Measurements from ENCODE around the gene ARFGEF3. TPM values are rescaled to one million over a fixed set of nuclear protein-coding genes. Genes with fewer than 3 reads are reported as not detected.

ARFGEF3 gene
- total RNA-seq, 1 donor from 2014 or later: 5.1 TPM

GRCh38 chr6:138297761-138298298 lies 136.1 kb downstream of the ARFGEF3 start:
- DNase-seq (ENCODE audit: extremely low read depth, low read depth, low spot score): no peak

- no peak for DNase-seq (ENCODE audit: extremely low read depth, low read depth, low spot score)
Observed at GRCh38 chr6:138300469-138300868, 138.7 kb downstream of the ARFGEF3 start.

- no peak for DNase-seq (ENCODE audit: extremely low read depth, low read depth, low spot score)
Observed at GRCh38 chr6:138302554-138302953, 140.8 kb downstream of the ARFGEF3 start.

GRCh38 chr6:138307352-138307751 lies 145.6 kb downstream of the ARFGEF3 start:
- DNase-seq (ENCODE audit: extremely low read depth, low read depth, low spot score): no peak

- DNase-seq (ENCODE audit: extremely low read depth, low read depth, low spot score): no peak
Observed at GRCh38 chr6:138307816-138308730, 146.3 kb downstream of the ARFGEF3 start.

- no peak for DNase-seq (ENCODE audit: extremely low read depth, low read depth, low spot score)
Observed at GRCh38 chr6:138308731-138309110, 147.0 kb downstream of the ARFGEF3 start.

- no peak for DNase-seq (ENCODE audit: extremely low read depth, low read depth, low spot score)
Observed at GRCh38 chr6:138309695-138310094, 148.0 kb downstream of the ARFGEF3 start.

- DNase-seq (ENCODE audit: extremely low read depth, low read depth, low spot score): no peak
Observed at GRCh38 chr6:138310294-138310693, 148.6 kb downstream of the ARFGEF3 start.

GRCh38 chr6:138310821-138311220 lies 149.1 kb downstream of the ARFGEF3 start:
- DNase-seq (ENCODE audit: extremely low read depth, low read depth, low spot score): no peak

GRCh38 chr6:138311268-138311667 lies 149.5 kb downstream of the ARFGEF3 start:
- no peak for DNase-seq (ENCODE audit: extremely low read depth, low read depth, low spot score)

GRCh38 chr6:138318741-138319375 lies 157.1 kb downstream of the ARFGEF3 start:
- no peak for DNase-seq (ENCODE audit: extremely low read depth, low read depth, low spot score)

- DNase-seq (ENCODE audit: extremely low read depth, low read depth, low spot score): no peak
Observed at GRCh38 chr6:138321934-138322333, 160.2 kb downstream of the ARFGEF3 start.

- no peak for DNase-seq (ENCODE audit: extremely low read depth, low read depth, low spot score)
Observed at GRCh38 chr6:138323821-138324220, 162.1 kb downstream of the ARFGEF3 start.

- no peak for DNase-seq (ENCODE audit: extremely low read depth, low read depth, low spot score)
Observed at GRCh38 chr6:138328210-138328609, 166.5 kb downstream of the ARFGEF3 start.

GRCh38 chr6:138330763-138331162 lies 169.0 kb downstream of the ARFGEF3 start:
- DNase-seq (ENCODE audit: extremely low read depth, low read depth, low spot score): no peak

GRCh38 chr6:138331444-138331843 lies 169.7 kb downstream of the ARFGEF3 start:
- DNase-seq (ENCODE audit: extremely low read depth, low read depth, low spot score): no peak

GRCh38 chr6:138331984-138332383 lies 170.2 kb downstream of the ARFGEF3 start:
- no peak for DNase-seq (ENCODE audit: extremely low read depth, low read depth, low spot score)

GRCh38 chr6:138334000-138334399 lies 172.3 kb downstream of the ARFGEF3 start:
- DNase-seq (ENCODE audit: extremely low read depth, low read depth, low spot score): no peak

GRCh38 chr6:138334963-138335362 lies 173.2 kb downstream of the ARFGEF3 start:
- no peak for DNase-seq (ENCODE audit: extremely low read depth, low read depth, low spot score)

GRCh38 chr6:138336221-138336620 lies 174.5 kb downstream of the ARFGEF3 start:
- DNase-seq (ENCODE audit: extremely low read depth, low read depth, low spot score): no peak

GRCh38 chr6:138337076-138337475 lies 175.3 kb downstream of the ARFGEF3 start:
- DNase-seq (ENCODE audit: extremely low read depth, low read depth, low spot score): no peak

- no peak for DNase-seq (ENCODE audit: extremely low read depth, low read depth, low spot score)
Observed at GRCh38 chr6:138339024-138339423, 177.3 kb downstream of the ARFGEF3 start.
